ENCODE measurements around the gene TPST1.

GRCh38 chr7:66189695-66190503, 15.2 kb upstream of the TPST1 start:
- no peak for TF ChIP-seq NANOG (IDR thresholded peaks at IDR 0.05; ENCODE audit: insufficient read depth, low read depth, low read length, poor library complexity, severe bottlenecking)
- no peak for TF ChIP-seq CTCF (IDR thresholded peaks at IDR 0.05; ENCODE audit: control extremely low read depth in 1 of 3, insufficient read depth in 1 of 3, low read depth in 1 of 3, low read length in 3 of 3)
- TF ChIP-seq POLR2A (IDR thresholded peaks at IDR 0.05; ENCODE audit: control extremely low read depth in 1 of 2, low read depth in 2 of 2, low read length in 2 of 2) = no peak
- TF ChIP-seq POLR2AphosphoS5 (IDR thresholded peaks at IDR 0.05; ENCODE audit: low read depth, low read length) = no peak
- no peak for TF ChIP-seq EP300 (IDR thresholded peaks at IDR 0.05; ENCODE audit: borderline replicate concordance in 1 of 2, low read depth in 2 of 2, low read length in 2 of 2)
- TF ChIP-seq TBP (IDR thresholded peaks at IDR 0.05; ENCODE audit: low read depth, low read length) = no peak
- no peak for TF ChIP-seq E2F6 (IDR thresholded peaks at IDR 0.05)
- TF ChIP-seq SRF (IDR thresholded peaks at IDR 0.05; ENCODE audit: low read depth, low read length) = no peak
- TF ChIP-seq CHD1 (IDR thresholded peaks at IDR 0.05; ENCODE audit: low read depth, low read length) = no peak
- no peak for TF ChIP-seq BACH1 (IDR thresholded peaks at IDR 0.05; ENCODE audit: low read length)
- TF ChIP-seq EGR1 (IDR thresholded peaks at IDR 0.05; ENCODE audit: borderline replicate concordance, low read depth, low read length) = no peak
- no peak for TF ChIP-seq RNF2 (IDR thresholded peaks at IDR 0.05; ENCODE audit: borderline replicate concordance, low read depth, low read length, missing control alignments, poor library complexity, severe bottlenecking)
- no peak for TF ChIP-seq HDAC2 (IDR thresholded peaks at IDR 0.05; ENCODE audit: borderline replicate concordance in 1 of 2, low read depth in 2 of 2, low read length in 2 of 2)
- no peak for TF ChIP-seq CEBPB (IDR thresholded peaks at IDR 0.05; ENCODE audit: low read depth, low read length)

All from H1 (cell line).